GM19238 (cell line): ENCODE results near the gene PCSK7.
"Not testable (repeated sequence)": the region's sequence is repeated elsewhere in the genome, so short reads cannot be mapped to it uniquely, and the experiment has no call there.

ENCODE experiments used
- DNase-seq: peaks from one replicate; pipeline ENCODE4 v3.0.0; 2011; ENCODE audit warnings: low spot score; ENCODE audit not compliant: insufficient read length

Gene PCSK7

DNA sequence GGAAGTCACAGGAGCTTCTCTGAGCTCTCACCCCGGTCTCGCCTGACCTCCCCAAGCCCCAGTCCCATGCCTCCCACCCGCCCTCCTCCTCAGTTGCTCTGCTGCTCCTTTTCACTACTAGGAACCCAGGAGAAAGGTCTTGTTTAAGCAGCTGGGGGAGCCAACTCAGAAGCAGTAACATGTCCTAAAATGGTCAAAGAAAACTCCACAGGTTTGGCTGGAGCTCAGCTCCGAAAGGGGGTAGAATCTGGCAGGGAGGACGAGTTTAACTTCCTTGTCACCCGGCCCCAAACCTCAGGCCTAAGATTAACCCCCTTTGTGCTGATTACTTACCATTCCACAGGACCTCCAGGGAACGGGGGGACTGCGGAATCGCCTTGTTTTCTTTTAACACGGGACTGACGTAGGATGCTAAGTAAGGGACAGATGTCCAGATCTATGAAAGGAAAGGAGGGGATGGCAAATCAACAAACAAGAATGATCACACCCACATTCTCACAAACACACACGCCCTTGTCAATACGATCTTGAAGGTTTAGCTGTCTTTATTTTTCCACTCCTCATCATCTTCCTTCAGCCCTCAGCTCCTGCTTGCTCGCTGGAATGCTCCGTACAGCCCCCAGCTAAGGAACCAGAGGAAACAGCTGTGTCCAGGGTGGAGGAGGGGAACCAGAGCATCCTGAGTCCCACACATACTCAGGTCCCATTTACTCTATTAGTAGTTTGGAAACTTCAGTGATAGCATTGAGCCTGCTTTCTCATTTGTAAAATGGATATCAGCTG is 13.5 kb downstream of the PCSK7 start:
- no peak for DNase-seq

DNA sequence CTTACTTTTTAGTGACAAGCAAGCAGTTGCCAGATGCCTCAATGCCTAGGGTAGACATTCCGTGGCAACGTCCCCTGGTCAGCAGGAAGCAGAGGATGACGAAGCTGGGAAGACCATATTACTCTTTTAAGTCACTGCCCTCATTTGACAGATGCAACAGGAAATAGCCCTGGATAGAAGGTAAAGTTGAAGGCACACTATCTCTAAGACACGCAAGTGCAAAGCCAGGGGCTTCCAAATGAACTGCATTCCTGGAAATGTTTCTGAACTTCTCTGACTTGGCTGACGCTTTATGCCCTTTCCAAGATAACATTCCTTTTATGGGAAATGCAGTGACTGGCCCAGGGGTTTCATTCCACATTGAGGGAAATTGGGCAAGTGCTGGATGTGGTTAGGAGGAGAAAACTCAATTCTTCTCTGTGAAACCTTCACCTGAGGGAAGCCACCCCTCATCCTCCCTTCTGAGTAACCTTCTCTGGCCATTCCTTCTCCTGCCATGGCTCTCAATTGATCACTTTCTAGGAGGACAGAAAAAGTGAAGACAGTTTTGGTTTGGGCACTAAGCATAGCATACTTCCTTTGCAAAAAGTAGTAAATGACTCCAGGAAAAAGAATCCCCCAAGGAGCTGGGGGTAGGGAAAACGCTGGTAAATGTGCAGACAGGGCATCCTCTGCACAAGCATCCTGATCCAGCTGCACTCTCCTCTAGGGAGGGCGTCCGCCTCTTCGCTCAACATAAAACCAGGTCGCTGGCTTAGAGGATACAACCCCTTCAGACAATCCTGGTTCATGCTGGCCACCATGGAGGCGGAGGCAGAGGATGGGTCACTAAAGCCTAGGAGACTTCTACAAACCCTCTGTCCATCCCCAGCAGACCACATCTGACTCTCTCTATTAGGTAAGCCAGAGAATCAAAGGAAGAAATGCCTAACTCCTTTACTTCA is 14.5 kb downstream of the PCSK7 start:
- no peak for DNase-seq

DNA sequence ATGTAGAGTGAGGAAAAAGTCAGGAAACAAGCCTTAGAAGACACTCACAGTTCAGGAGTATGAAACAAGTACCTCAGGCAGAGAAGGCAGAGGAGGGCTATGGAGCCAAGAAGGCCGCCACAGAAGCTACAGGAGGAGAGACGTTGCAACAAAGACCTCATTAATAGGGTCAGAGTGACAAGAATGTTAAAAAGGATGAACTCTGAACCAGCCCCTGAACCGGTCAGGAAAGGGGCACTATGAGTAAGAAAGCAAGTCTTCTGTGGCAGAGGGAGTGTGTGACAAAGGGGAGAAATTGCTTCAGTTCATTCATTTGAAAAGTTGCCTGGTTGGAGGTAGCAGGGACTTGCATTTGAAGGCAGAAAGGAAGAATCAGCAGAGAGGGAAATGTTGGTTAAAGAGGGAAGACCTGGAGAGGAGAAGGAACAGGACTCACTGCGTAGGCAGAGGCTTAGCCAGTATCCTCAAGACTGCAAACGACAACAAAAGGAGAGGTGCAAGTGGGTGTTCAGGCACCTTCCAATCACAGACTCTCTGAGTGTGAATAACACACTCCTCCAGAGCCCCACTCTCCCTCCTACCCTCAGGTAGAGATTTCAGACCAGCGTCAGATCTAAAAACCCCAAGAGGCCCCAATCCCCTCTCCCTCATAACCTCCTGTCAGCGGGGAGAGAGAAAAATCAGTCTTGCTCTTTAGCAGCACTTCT is 17.3 kb downstream of the PCSK7 start:
- no peak for DNase-seq

DNA sequence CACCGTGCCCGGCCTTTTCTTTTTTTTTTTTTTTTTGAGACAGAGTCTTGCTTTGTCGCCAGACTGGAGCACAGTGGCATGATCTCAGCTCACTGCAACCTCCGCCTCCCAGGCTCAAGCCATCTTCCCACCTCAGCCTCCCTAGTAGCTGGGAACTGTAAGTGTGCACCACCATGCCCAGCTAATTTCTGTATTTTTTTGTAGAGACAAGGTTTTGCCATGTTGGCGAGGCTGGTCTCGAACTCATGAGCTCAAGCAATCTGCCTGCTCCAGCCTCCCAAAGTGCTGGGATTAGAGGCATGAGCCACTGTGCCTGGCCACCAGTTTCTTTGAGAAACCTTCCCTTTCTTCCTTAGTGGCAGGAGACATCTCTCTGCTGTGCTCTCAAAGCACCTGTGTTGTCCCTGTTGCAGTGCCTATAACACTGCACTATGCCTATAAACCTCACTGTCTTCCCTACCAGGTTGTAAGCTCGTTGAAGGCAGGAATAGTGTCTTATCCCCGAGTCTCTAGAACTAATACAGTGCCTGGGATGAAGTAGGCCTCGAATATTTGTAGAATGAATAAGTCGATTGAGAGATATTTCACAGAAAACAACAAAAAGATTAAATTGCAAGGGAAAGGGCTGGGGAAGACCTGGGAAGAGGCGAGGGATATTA is 19.0 kb downstream of the PCSK7 start:
- no peak for DNase-seq

DNA sequence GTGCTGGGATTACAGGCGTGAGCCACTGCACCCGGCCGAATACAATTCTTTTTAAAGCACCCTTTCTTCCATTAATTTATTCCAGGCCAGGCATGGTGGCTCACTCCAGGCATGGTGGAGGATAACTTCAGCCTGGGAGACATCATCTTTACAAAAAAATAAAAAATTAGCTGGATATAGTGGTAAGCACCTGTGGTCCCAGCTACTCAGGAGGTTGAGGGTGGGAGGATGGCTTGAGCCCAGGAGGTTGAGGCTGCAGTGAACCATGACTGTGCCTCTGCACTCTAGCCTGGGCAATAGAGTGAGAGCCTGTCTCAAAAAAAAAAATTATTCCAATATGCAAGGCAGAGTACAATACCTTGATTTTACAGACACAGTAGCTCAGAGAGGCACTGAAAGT is 21.3 kb downstream of the PCSK7 start:
- DNase-seq: no peak

DNA sequence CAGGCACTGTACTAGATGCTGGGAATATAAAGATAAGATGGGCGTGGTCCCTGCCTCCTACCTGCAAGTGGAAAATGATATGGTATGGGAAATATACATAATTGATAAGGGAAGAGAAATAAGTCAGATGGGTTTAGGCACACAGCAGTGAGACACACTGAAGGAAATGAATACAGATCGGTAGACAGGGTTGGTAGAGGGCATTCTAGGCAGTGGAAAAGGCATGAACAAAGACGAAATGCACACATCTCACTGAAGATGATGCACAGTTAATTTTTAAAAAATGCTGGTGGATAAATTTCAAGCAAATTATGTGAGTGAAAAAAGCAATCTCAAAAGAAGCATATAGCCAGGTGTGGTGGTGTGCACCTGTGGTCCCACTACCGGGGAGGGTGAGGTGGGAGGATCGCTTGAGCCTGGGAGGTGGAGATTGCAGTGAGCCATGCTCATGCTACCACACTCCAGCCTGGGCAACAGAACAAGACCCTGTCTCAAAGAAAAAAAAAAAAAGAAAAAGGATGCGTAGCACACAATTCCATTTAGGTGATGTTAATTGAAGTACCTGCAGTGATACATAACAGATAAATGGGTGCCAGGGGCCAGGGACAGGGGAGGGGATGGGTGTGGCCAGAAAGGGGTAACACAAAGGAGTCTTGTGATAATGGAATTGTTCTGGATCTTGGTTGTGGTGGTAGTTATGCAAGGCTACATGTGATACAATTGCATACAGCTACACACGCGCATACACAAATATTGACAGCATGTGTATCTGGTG is 22.3 kb downstream of the PCSK7 start:
- DNase-seq: not testable (repeated sequence)

DNA sequence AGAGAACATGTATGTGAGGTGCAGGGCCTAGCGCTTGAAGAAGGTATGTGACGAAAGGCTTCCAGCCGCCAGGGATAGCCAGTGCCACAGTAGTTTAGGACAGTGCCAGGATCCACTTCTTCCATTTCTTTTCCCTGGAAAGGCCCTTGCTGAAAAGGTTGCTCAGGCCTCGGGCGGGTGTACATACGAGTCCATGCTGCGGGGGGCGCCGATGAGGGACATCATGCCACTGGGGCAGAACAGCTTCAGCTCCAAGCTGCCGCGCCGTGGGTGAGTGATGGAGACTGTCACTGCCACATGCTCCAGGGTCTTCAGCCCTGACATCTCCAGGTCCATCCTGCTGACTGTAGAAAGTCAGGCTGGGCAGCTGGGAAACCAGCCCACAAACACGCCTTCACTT is 23.2 kb downstream of the PCSK7 start:
- not testable (repeated sequence) for DNase-seq

DNA sequence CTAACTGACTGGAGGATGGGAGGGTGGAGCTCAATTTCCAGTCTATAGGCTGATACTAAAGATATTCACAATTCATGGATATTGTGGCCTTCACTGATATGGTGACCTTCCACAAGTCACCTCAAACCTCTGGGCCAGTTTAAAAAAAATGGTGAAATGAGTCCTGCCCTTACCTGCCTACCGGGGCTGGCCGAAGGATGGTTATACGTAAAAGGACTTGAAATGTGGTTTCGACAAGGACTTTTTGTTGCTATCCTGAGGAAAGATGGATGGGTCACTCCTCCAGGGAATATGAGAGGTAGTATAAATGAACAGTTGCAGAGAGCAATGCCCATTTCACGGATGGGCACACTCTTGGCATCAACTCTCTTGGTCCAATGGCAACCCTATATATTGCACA is 24.4 kb downstream of the PCSK7 start:
- DNase-seq: not testable (repeated sequence)

DNA sequence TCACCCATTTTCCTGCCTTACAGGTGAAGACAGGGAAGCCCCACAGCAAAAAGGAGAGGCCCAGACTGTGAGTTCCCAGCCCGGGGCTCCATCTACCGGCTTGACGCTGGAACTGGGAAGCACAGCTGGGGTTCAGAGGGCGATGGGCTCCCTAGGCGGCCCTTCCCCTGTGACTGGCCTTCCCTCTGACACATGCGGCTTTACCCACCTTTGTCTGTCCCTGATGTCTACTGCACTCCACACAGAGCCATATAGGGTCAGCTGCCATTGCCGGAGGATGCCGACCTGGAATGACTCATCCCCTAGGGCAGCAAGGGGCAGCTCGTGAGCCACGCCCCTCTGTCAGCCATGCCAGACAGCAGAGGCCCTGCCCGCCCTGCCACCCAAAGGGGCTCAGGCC is 25.0 kb downstream of the PCSK7 start:
- not testable (repeated sequence) for DNase-seq

DNA sequence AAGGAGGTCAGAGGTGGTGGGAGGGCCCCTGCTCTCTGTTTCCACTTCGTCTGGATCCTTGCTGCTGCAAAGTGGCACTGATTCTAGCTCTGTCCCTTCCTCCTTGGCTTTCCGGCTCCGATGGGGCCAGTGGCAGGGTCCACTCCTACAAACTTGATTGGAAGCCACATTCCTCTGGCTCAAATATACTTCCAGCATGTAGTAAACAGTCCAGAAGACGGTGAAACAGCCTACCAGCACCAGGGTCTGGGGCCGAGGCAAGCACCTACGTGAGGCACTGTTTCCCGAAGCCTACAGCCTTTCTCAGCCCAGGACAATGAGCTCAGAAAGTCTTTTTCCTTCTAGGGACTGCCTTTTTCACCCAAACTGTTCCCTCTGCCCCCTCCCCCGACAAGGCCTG is 25.8 kb downstream of the PCSK7 start:
- DNase-seq: not testable (repeated sequence)

DNA sequence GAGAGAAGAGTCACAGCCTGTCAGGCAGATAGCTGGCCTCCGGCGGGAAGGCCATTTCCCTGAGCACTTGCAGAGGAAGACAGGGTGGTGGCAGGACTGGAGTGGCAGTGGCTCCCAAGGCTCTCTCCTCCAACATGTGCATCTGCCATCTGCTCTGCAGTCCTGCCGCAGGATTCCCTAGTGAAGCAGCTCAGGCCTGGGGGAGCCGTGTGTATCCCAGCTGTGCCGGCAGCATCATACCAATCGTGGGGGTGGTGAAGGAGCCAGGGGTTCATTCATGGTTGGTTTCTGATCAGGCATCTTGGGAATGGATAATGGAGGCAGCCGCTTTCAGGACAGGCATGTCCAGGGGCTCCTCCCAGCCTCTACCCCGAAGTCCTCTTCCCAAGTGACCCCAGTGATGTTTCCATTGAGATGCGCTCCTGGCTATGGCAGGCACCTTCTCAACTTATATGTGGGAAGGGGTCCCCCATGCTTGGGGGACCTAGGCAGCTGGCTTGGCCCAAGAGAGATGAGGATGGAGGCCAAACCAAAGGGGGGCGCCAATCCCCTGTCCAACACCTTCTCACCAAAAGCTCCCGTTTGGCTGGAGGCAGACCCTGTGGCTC is 26.6 kb downstream of the PCSK7 start:
- no peak for DNase-seq

DNA sequence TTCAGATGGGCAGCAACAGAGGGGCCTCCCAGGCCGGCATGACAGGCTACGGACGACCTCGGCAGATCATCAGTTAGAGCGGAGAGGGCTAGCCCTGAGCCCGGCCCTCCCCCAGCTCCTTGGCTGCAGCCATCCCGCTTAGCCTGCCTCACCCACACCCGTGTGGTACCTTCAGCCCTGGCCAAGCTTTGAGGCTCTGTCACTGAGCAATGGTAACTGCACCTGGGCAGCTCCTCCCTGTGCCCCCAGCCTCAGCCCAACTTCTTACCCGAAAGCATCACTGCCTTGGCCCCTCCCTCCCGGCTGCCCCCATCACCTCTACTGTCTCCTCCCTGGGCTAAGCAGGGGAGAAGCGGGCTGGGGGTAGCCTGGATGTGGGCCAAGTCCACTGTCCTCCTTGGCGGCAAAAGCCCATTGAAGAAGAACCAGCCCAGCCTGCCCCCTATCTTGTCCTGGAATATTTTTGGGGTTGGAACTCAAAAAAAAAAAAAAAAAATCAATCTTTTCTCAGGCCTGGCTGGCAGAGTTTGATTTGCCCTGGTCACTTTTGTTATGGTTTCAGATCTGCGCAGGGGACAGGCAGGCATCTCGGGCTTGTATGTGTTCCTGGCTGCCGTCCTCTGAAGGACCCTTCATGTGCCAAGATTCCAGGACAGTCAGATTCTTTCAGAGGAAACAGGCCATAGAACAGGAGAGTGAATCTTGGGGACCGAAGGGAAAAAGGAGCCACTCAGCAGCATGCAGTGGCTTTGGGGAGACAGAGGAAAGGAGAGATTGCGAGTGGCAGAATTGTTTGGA is 27.4 kb downstream of the PCSK7 start:
- no peak for DNase-seq

DNA sequence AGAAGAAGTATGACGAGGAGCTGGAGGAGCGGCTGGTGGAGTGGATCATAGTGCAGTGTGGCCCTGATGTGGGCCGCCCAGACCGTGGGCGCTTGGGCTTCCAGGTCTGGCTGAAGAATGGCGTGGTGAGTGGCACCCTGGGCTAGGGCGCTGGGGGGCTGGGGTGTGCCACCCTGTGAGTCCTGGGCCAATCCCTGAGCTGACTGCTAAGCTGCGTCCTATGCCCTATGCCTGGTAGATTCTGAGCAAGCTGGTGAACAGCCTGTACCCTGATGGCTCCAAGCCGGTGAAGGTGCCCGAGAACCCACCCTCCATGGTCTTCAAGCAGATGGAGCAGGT is 28.8 kb downstream of the PCSK7 start:
- no peak for DNase-seq

DNA sequence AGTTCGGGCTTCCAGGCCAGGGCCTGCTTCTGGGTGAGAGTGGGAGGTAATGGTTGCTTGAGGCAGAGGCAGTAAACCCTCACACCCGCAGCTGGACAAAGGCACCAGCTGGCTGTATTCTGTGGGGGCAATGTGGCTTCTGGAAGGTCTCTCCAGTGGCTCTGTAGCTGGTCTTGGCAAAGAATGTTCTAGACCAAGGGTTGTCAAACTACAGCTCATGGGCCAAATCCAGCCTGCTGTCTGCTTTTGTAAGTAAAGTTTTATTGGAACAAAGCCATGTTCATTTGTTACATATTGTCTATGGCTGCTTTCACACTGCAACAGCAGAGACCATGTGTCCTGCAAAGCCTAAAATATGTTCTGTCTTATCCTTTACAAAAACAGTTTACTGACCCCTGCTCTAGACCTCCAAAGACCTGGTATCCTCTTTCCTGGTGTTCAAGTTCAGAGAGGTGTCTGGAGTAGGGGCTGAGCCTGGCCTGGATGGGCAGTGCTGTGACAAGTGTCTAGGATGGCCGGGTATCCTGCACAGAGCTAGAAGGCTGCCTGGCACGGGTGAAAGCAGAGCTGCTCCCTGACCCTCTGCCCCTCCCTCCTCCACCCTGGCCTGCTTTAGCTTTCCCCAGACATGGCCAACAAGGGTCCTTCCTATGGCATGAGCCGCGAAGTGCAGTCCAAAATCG is 29.3 kb downstream of the PCSK7 start:
- DNase-seq: no peak

DNA sequence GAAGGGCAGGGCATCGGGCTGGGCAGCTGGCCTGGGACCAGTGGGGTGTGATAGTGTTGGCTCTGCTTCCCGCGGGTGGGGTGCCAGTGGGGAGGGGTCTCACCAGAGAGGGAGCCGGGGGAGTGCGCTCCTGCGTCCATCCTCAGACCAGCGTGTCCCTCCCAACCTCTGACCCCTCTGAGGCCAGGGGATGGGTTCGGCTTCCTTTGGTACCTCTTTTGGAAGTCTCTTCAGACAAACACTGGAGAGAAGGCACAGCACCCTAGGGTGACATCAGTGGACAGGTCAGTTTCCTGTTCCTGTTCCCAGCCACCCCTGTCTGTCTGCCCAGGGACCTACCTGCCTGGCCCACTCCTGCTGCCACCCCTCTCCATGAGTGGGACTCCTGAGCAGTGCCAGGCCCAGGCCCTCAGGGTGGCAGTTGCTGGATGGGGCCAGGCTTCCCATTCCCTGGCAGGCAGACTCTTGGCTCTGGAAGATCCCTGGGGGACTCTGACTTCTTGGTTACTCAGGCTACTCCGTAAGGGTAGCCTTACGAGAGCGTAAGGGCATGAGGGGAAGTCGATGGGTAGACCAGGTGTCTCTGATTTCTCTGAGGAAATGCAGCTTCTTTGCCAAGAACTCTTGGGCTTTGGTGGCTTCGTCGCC is 30.1 kb downstream of the PCSK7 start:
- DNase-seq: no peak

DNA sequence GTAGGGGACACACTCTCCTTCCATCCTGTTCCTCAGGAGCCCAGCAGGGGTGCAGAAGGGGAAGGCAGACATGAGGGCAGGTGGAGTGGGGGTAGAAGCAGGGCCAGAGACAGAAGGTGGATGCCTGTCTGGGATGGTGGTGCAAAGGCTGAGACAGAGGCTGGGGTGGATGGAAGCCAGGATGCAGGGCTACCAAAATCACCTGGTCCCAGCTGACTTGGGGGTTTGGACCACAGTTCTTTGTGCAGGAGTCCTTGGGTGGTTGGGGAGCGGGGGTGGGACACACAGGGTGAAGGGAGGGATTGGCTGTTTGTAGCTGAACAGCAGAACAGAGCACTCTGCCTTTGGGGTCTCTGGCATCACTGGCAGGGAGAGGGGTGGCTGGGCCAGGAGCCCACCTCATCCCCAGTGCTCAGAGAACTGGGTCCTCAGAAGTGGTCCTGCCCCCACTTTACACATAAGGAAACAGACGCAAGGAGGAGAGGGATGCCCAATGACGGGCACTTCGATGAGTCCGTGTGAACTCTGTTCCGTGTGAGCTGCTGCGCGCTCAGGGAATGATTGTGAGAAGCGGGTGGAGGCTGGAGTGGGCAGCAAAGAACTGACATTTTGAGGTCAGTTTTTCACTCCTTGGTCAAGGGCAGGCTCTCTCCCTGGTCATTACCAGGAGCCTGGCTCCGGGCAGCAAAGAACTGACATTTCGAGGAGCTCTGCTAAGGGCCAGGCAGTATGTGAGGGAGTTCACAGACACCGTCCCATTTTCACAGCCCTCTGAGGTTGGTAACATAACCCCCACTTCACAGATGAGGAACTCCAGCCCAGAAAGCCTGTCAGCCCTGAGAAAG is 30.8 kb downstream of the PCSK7 start:
- DNase-seq: no peak
